Measurements from ENCODE around the gene CNOT4. TPM values are rescaled to one million over a fixed set of nuclear protein-coding genes. Genes with fewer than 3 reads are reported as not detected.

CNOT4 gene
- total RNA-seq, 1 experiment from 2014 or later: 16.6 TPM

- ChIA-PET POLR2A (no interaction called here), CTCF (no interaction called here), RAD21 (ENCODE audit: low non-redundant PET in 1 of 2, low total read pairs in 2 of 2, uncharacterized antibody in 2 of 2, unreplicated experiment in 2 of 2) (no interaction called here)
- no peak overlapping the region for H3K27ac ChIP-seq (ENCODE audit: low read depth, low read length)
- H3K4me2 ChIP-seq (ENCODE audit: low read length): no peak overlapping the region
- TF ChIP-seq EZH2 (IDR thresholded peaks at IDR 0.05): no peak
- H3K79me2 ChIP-seq (ENCODE audit: insufficient read depth, low read length): no peaks in the 10 kb centered on the region
- H3K9me2 ChIP-seq (ENCODE audit: insufficient read depth): no peaks in the 10 kb centered on the region
- intact Hi-C loops (cut with micrococcal nuclease): no loop called here
- BruUV-seq (replicated peaks): no TSS peak
- DNase-seq (ENCODE audit: low read depth, low spot score) (no peak), ATAC-seq (no peak)
- no peaks in the 10 kb centered on the region for H3K36me3 ChIP-seq (ENCODE audit: control insufficient read depth in 1 of 2, insufficient read depth in 2 of 2, low read length in 2 of 2)
- H3K4me1 ChIP-seq (ENCODE audit: control insufficient read depth in 1 of 2, insufficient read depth in 2 of 2, low read length in 2 of 2): no peaks in the 10 kb centered on the region; a peak in 1 of 4 replicates
- no peak overlapping the region for H2AFZ ChIP-seq (ENCODE audit: low read depth, low read length, poor library complexity, severe bottlenecking)
- no peak overlapping the region for H3K9ac ChIP-seq (ENCODE audit: low read length)
- no peaks in the 10 kb centered on the region for H3K9me3 ChIP-seq (ENCODE audit: control insufficient read depth in 1 of 2, insufficient read depth in 1 of 2, low read depth in 1 of 2, low read length in 2 of 2)
- no peak overlapping the region for H3K4me3 ChIP-seq (replicated peaks in 1 of 2; ENCODE audit: low read depth in 1 of 2, low read length in 2 of 2)
- H4K20me1 ChIP-seq (ENCODE audit: insufficient read depth): no peaks in the 10 kb centered on the region
- H3K27me3 ChIP-seq (ENCODE audit: insufficient read depth, low read length): peaks cover 6% of the 10 kb centered on the region; the same call in 1 of the 2 replicates
Observed at GRCh38 chr7:135316648-135317313, 193.1 kb downstream of the CNOT4 start.

- BruUV-seq (replicated peaks): no TSS peak
- no peak overlapping the region for H3K4me2 ChIP-seq (ENCODE audit: low read length)
- H3K27ac ChIP-seq (ENCODE audit: low read depth, low read length): no peak overlapping the region
- H3K36me3 ChIP-seq (ENCODE audit: control insufficient read depth in 1 of 2, insufficient read depth in 2 of 2, low read length in 2 of 2): no peaks in the 10 kb centered on the region
- H2AFZ ChIP-seq (ENCODE audit: low read depth, low read length, poor library complexity, severe bottlenecking): no peak overlapping the region
- no peaks in the 10 kb centered on the region for H3K4me1 ChIP-seq (ENCODE audit: control insufficient read depth in 1 of 2, insufficient read depth in 2 of 2, low read length in 2 of 2)
- TF ChIP-seq ATF3 (IDR thresholded peaks at IDR 0.05) (no peak), RAD21 (IDR thresholded peaks at IDR 0.05; ENCODE audit: low read depth) (no peak), JUND (IDR thresholded peaks at IDR 0.05) (no peak), FOSL1 (IDR thresholded peaks at IDR 0.05; ENCODE audit: low read depth) (no peak), POLR2AphosphoS5 (IDR thresholded peaks at IDR 0.05; ENCODE audit: low read depth, low read length) (no peak), ELF1 (IDR thresholded peaks at IDR 0.05; ENCODE audit: borderline replicate concordance, low read depth) (no peak), CTCF (IDR thresholded peaks at IDR 0.05 in 2 of 3, conservative IDR thresholded peaks at IDR 0.05 in 1 of 3; ENCODE audit: borderline replicate concordance in 1 of 3, insufficient read depth in 1 of 3, low read depth in 2 of 3, low read length in 2 of 3) (no peak), REST (IDR thresholded peaks at IDR 0.05; ENCODE audit: low read depth) (no peak), EZH2phosphoT487 (IDR thresholded peaks at IDR 0.05; ENCODE audit: borderline replicate concordance) (no peak), ZNF274 (IDR thresholded peaks at IDR 0.05; ENCODE audit: low read depth, low read length) (no peak), TCF7L2 (IDR thresholded peaks at IDR 0.05; ENCODE audit: borderline replicate concordance, extremely low read depth, insufficient read depth, insufficient read length) (no peak), SIN3A (IDR thresholded peaks at IDR 0.05; ENCODE audit: low read depth) (no peak), ZFX (IDR thresholded peaks at IDR 0.05) (no peak)
- H3K79me2 ChIP-seq (ENCODE audit: insufficient read depth, low read length): no peaks in the 10 kb centered on the region
- intact Hi-C loops (cut with micrococcal nuclease): no loop called here
- H3K9me2 ChIP-seq (ENCODE audit: insufficient read depth): no peaks in the 10 kb centered on the region
- no peak overlapping the region for H3K9ac ChIP-seq (ENCODE audit: low read length)
- H3K27me3 ChIP-seq (ENCODE audit: insufficient read depth, low read length): peaks cover 6% of the 10 kb centered on the region; the same call in 1 of the 2 replicates
- H3K4me3 ChIP-seq (replicated peaks in 1 of 2; ENCODE audit: low read depth in 1 of 2, low read length in 2 of 2): no peak overlapping the region
- H3K9me3 ChIP-seq (ENCODE audit: control insufficient read depth in 1 of 2, insufficient read depth in 1 of 2, low read depth in 1 of 2, low read length in 2 of 2): no peaks in the 10 kb centered on the region
- H4K20me1 ChIP-seq (ENCODE audit: insufficient read depth): no peaks in the 10 kb centered on the region
- ATAC-seq (no peak), DNase-seq (ENCODE audit: low read depth, low spot score) (no peak)
- CTCF ChIA-PET: interaction anchor here (0.8 to 1.1 kb wide), 2 partner anchors 33 to 40 kb away, joined by 3 read pairs; no protein-coding TSS in a partner anchor
- RAD21 ChIA-PET (ENCODE audit: low non-redundant PET in 1 of 2, low total read pairs in 2 of 2, uncharacterized antibody in 2 of 2, unreplicated experiment in 2 of 2): no interaction called here
- POLR2A ChIA-PET: no interaction called here
Observed at GRCh38 chr7:135313971-135314370, 195.9 kb downstream of the CNOT4 start.
